DOHH2 (cell line): Measurements from ENCODE around the gene FARP2.

Experiments
- EZH2phosphoT487 ChIP-seq: fragments of 200-600 bp; sonication (generic); IDR thresholded peaks from 2 replicates; pipeline ENCODE4 v1.6.1; 2017; ENCODE audit warnings: borderline replicate concordance, mild to moderate bottlenecking, antibody characterized with exemption, low read length, moderate library complexity, mixed read lengths
- TF ChIP-seq, protein P1 (sequence below): fragments of 200-600 bp; sonication (generic); IDR thresholded peaks from one replicate; pipeline ENCODE4 v1.5.1; 2014; ENCODE audit warnings: antibody characterized with exemption, mild to moderate bottlenecking, low read depth, low read length; ENCODE audit not compliant: poor library complexity, severe bottlenecking

DNA sequence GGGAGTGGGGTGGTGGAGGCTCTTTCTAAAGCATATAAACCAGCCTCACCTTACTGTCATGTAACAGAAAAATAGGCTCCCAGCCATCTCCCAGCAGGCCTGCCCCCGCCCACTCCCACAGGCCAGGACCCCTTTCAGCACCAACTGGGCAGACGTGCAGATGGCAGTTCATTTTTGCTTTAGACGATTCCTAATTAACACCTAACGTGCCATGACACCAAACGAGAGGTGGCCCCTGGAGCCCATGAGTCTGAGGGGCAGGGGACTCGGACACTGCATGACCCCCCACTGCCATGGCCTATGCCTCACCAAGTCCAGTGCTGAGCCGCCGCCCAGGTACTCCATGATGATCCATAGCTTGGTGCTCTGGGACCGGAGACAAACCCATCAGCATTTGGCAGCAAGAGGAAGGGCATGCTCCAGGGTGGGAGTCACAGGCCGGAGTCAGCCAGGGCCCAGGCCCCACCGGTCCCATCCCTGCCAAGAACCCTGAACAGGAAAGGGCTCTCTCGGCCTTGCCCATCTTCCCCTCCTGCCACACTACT, 144.4 kb downstream of the FARP2 start:
- TF ChIP-seq, protein P1, sequence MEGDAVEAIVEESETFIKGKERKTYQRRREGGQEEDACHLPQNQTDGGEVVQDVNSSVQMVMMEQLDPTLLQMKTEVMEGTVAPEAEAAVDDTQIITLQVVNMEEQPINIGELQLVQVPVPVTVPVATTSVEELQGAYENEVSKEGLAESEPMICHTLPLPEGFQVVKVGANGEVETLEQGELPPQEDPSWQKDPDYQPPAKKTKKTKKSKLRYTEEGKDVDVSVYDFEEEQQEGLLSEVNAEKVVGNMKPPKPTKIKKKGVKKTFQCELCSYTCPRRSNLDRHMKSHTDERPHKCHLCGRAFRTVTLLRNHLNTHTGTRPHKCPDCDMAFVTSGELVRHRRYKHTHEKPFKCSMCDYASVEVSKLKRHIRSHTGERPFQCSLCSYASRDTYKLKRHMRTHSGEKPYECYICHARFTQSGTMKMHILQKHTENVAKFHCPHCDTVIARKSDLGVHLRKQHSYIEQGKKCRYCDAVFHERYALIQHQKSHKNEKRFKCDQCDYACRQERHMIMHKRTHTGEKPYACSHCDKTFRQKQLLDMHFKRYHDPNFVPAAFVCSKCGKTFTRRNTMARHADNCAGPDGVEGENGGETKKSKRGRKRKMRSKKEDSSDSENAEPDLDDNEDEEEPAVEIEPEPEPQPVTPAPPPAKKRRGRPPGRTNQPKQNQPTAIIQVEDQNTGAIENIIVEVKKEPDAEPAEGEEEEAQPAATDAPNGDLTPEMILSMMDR = no peak
- TF ChIP-seq EZH2phosphoT487 = no peak
